Measurements from ENCODE around the gene GALNT6.

Gene GALNT6

GRCh38 chr12:51390891-51391282 is 319 bp downstream of the GALNT6 start:
- TF ChIP-seq CTCF (IDR thresholded peaks at IDR 0.05; ENCODE audit: borderline replicate concordance, insufficient read depth, low read depth, low read length), result no peak

GRCh38 chr12:51390457-51390856 is 749 bp downstream of the GALNT6 start:
- H3K4me3 ChIP-seq (ENCODE audit: low read depth, low read length), result peak overlapping the region; percentile 78
- no peak for TF ChIP-seq CTCF (IDR thresholded peaks at IDR 0.05; ENCODE audit: borderline replicate concordance, insufficient read depth, low read depth, low read length)

More at GRCh38 chr12:51390891-51391282, 319 bp downstream of the GALNT6 start:
- peak overlapping the region; percentile 78 for H3K4me3 ChIP-seq (ENCODE audit: low read depth, low read length)

DNA sequence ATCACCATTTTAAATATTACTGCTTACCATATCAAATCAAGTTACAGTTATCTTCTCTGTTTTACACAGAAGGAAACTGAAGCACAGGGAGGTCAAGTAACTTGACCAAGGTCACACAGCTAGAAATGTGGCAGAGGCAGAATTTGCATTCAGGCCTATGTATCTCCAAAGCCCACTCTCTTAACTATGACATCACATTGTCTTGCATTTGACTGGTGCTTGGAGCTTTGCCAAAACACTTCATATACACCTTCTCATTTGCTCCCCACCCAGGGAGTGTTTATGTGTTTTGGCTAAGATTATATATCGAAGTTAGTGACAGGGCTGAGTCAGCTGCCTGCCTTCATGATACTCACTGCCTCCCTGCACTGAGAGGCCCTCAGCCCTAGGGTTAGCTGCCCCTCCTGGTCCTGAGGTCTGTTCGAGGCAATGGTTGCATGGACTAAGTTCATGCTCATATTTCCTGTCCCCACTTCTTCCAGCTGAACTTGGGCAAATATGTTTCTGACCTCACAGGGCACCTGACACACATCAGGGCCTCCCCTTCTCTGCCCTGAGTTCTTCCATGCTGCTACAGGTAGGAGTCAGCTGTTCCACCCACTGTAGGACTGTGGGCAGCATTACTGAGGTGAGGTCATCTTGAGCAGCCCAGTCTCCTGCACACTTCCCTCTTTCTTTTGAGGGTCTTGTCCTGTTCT is 1.8 kb downstream of the GALNT6 start:
- TF ChIP-seq CTCF (IDR thresholded peaks at IDR 0.05; ENCODE audit: borderline replicate concordance, insufficient read depth, low read depth, low read length), result no peak
- H3K4me3 ChIP-seq (ENCODE audit: low read depth, low read length), result peak overlapping the region; percentile 23

DNA sequence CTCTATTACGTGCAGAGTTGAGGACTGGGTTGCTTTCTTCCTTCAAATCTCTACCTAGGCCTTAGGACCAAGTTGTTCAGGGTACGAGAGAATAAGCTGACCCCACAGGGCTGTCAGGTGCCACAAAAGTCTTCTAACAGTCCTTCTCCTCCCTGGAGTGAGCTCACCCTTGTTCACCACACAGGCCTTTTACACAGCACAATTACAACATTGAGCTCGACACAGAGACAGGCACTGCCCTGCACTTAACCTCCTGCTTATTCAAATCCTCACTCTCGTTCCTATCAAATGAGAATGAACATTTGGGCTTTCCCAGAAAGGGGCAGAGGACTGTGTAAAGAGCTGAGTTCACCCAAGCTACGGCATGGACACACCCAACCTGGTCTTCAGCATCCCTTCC is 2.4 kb downstream of the GALNT6 start:
- H3K4me3 ChIP-seq (ENCODE audit: low read depth, low read length), result no peak overlapping the region
- no peak for TF ChIP-seq CTCF (IDR thresholded peaks at IDR 0.05; ENCODE audit: borderline replicate concordance, insufficient read depth, low read depth, low read length)

GRCh38 chr12:51388069-51388799 is 3.0 kb downstream of the GALNT6 start:
- H3K4me3 ChIP-seq (ENCODE audit: low read depth, low read length), result no peak overlapping the region
- no peak for TF ChIP-seq CTCF (IDR thresholded peaks at IDR 0.05; ENCODE audit: borderline replicate concordance, insufficient read depth, low read depth, low read length)

DNA sequence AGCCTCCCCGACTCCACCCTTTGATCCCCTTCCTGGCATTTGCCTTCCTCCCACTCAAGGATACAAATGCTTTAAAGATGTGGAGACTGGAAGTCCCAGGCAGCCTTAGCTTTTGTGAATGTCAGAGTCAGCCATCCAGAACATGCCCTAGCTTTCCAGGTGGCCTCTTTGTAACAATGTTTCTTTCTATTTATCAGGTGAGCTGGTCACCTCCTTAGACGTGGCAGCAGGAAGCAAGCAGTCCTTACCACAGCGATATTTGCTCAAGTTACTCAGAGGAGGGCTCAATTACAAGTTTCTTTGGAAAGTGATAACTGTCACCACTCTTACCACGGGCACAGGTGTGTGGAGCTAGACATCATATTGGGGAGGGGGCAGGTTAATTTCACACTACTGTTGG is 4.9 kb downstream of the GALNT6 start:
- no peak overlapping the region for H3K4me3 ChIP-seq (ENCODE audit: low read depth, low read length)
- no peak for TF ChIP-seq CTCF (IDR thresholded peaks at IDR 0.05; ENCODE audit: borderline replicate concordance, insufficient read depth, low read depth, low read length)
